Left ventricle myocardium inferior (tissue), 1 donor: ENCODE data around the gene PDS5B. TPM values are rescaled to one million over a fixed set of nuclear protein-coding genes. Genes with fewer than 3 reads are reported as not detected.

Source experiments
- DNase-seq: peaks from one replicate; pipeline ENCODE4 v3.0.0-alpha.2; 2020
- H3K27ac ChIP-seq: fragments of 200-600 bp; replicated peaks from 2 replicates; pipeline ENCODE4 v1.8.0; 2021
- H3K27me3 ChIP-seq: fragments of 200-600 bp; 2 replicates; pipeline ENCODE4 v1.8.0; 2021; ENCODE audit warnings: low read depth
- H3K36me3 ChIP-seq: fragments of 200-600 bp; 2 replicates; pipeline ENCODE4 v1.8.0; 2021
- H3K4me1 ChIP-seq: fragments of 200-600 bp; 2 replicates; pipeline ENCODE4 v1.8.0; 2021
- H3K4me3 ChIP-seq: fragments of 200-600 bp; 2 replicates; pipeline ENCODE4 v1.8.0; 2021; ENCODE audit warnings: mild to moderate bottlenecking, moderate library complexity
- H3K9me3 ChIP-seq: fragments of 200-600 bp; replicated peaks from 2 replicates; pipeline ENCODE4 v1.8.0; 2021
- CTCF ChIP-seq: fragments of 200-600 bp; IDR thresholded peaks from 2 replicates; pipeline ENCODE4 v1.8.0; 2021; ENCODE audit warnings: antibody characterized with exemption, mild to moderate bottlenecking, borderline replicate concordance
- intact Hi-C: fragments of 100-400 bp; cut with micrococcal nuclease; formaldehyde crosslinking; loops from one replicate; pipeline ENCODE4 v1.11.0; 2022
- total RNA-seq: library from RNA; stranded (reverse); fragmentation: NEBNext Ultra II Directional; extraction: Animal tissue kit (Norgen Biotek cat#: 25700); gene quantifications from one replicate; pipeline ENCODE4 v1.2.1, GENCODE V29; 2021
- donor health status: DM: no; HTN: yes; CAD: no; lungs with severe emphysema.

PDS5B gene
- total RNA-seq, 1 donor from 2014 or later, result 20.4 TPM

- no peak for DNase-seq
- Histone ChIP-seq H3K9me3 (peaks cover 21% of the 10 kb centered on the region), H3K4me3 (no peak overlapping the region), H3K27me3 (no peaks in the 10 kb centered on the region), H3K36me3 (no peaks in the 10 kb centered on the region), H3K4me1 (peaks cover 3% of the 10 kb centered on the region), H3K27ac (no peak overlapping the region)
- intact Hi-C loops, result no loop called here
- no peak for TF ChIP-seq CTCF
These were observed 24.3 kb downstream of the PDS5B start for GRCh38 chr13:32610538-32610937.

DNA sequence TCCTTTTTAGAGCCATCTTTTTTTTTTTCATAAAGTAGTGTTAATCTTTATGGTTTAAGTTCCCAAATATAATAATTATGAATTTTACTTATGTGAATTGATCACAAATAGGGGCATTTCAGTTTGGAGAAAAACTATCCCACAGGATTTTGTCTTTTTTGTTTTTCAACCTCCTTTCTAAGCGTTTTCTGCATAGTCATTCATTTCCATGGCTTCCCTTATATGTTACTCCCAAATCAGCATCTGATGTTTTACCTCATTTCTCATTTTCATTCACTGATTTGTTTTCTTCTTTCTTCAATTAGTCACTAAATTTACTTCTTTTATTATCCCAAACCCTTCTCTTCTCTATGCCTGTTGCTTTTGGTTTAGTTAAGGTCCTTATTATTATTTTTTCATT is 24.7 kb downstream of the PDS5B start:
- Histone ChIP-seq H3K9me3 (peaks cover 21% of the 10 kb centered on the region), H3K36me3 (no peaks in the 10 kb centered on the region), H3K27ac (no peak overlapping the region), H3K27me3 (no peaks in the 10 kb centered on the region), H3K4me3 (no peak overlapping the region), H3K4me1 (peaks cover 3% of the 10 kb centered on the region)
- TF ChIP-seq CTCF, result no peak
- intact Hi-C loops, result no loop called here
- DNase-seq, result no peak

- Histone ChIP-seq H3K4me1 (peaks cover 18% of the 10 kb centered on the region), H3K9me3 (peaks cover 23% of the 10 kb centered on the region), H3K4me3 (no peak overlapping the region), H3K36me3 (no peaks in the 10 kb centered on the region), H3K27me3 (no peaks in the 10 kb centered on the region), H3K27ac (no peak overlapping the region)
- DNase-seq, result no peak
- TF ChIP-seq CTCF, result no peak
- intact Hi-C loops, result no loop called here
These were observed 30.7 kb downstream of the PDS5B start for GRCh38 chr13:32616883-32617511.

- no peak overlapping the region for H3K4me3 ChIP-seq
- no peak for TF ChIP-seq CTCF
- no peak overlapping the region for H3K27ac ChIP-seq
- no peak for DNase-seq
- H3K36me3 ChIP-seq, result peaks cover 4% of the 10 kb centered on the region
- intact Hi-C loops, result no loop called here
- peaks cover 30% of the 10 kb centered on the region for H3K9me3 ChIP-seq
- peaks cover 34% of the 10 kb centered on the region for H3K4me1 ChIP-seq
- H3K27me3 ChIP-seq, result no peaks in the 10 kb centered on the region
These were observed 36.6 kb downstream of the PDS5B start for GRCh38 chr13:32622827-32623226.

DNA sequence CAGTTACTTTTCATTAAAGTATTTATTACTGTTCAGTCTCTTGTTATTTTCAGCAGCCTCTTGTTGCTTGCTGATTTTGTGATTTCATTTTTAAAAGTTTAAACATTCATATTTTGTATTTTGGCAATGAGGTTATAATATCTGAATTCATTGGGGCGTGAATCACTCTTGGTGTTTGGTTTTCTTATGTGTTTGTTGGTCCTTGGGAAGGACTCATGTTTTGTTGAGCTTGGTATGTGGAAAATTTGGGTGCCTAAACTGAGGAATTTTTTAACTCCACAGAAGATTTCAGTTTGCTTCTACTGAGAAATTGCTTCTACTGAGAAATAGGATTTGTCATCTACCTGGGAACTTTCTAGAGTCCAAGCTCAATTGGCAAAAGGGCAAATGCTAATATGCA is 38.2 kb downstream of the PDS5B start:
- H3K36me3 ChIP-seq, result peaks cover 4% of the 10 kb centered on the region
- DNase-seq, result no peak
- TF ChIP-seq CTCF, result no peak
- H3K4me1 ChIP-seq, result peaks cover 40% of the 10 kb centered on the region
- intact Hi-C loops, result no loop called here
- no peak overlapping the region for H3K27ac ChIP-seq
- no peaks in the 10 kb centered on the region for H3K27me3 ChIP-seq
- no peak overlapping the region for H3K4me3 ChIP-seq
- peaks cover 24% of the 10 kb centered on the region for H3K9me3 ChIP-seq
